HFF-Myc (cell line): Measurements from ENCODE around the gene AFF3.

Experiments used
- DNase-seq: peaks from one replicate; pipeline ENCODE4 v3.0.0-alpha.2; 2011; ENCODE audit warnings: low read depth; ENCODE audit errors: extremely low read depth
- H3K4me3 ChIP-seq: replicated peaks from 2 replicates; pipeline ENCODE4 v1.5.1; 2011; ENCODE audit warnings: low read depth, mild to moderate bottlenecking, control low read depth, low read length
- CTCF ChIP-seq: IDR thresholded peaks from 2 replicates; pipeline ENCODE4 v1.5.1; 2012; ENCODE audit warnings: mild to moderate bottlenecking, low read depth, low read length, control low read depth; ENCODE audit errors: missing control alignments

Gene AFF3

GRCh38 chr2:100046961-100047947 is 95.1 kb downstream of the AFF3 start:
- DNase-seq, result no peak
- no peak overlapping the region for H3K4me3 ChIP-seq

GRCh38 chr2:100045000-100045399 is 97.4 kb downstream of the AFF3 start:
- no peak overlapping the region for H3K4me3 ChIP-seq
- no peak for DNase-seq
- TF ChIP-seq CTCF, result no peak

More at GRCh38 chr2:100046961-100047947, 95.1 kb downstream of the AFF3 start:
- TF ChIP-seq CTCF, result no peak

- H3K4me3 ChIP-seq, result no peak overlapping the region
- no peak for DNase-seq
- TF ChIP-seq CTCF, result no peak
Observed at GRCh38 chr2:100043891-100044255, 98.5 kb downstream of the AFF3 start.

- TF ChIP-seq CTCF, result no peak
- H3K4me3 ChIP-seq, result no peak overlapping the region
- DNase-seq, result no peak
Observed at GRCh38 chr2:100043081-100043890, 99.1 kb downstream of the AFF3 start.

- no peak for DNase-seq
- no peak for TF ChIP-seq CTCF
- no peak overlapping the region for H3K4me3 ChIP-seq
Observed at GRCh38 chr2:100042562-100042961, 99.8 kb downstream of the AFF3 start.

GRCh38 chr2:100041946-100042345 is 100.4 kb downstream of the AFF3 start:
- H3K4me3 ChIP-seq, result no peak overlapping the region
- no peak for DNase-seq
- no peak for TF ChIP-seq CTCF
